ENCODE data around the gene PPP1R12B.
"Not testable (repeated sequence)": the region's sequence is repeated elsewhere in the genome, so short reads cannot be mapped to it uniquely, and the experiment has no call there.

The PPP1R12B gene

GRCh38 chr1:202619505-202619904 is 271.0 kb downstream of the PPP1R12B start:
- no peak overlapping the region for H3K4me3 ChIP-seq (ENCODE audit: low read depth, low read length)

GRCh38 chr1:202620036-202620435 is 271.5 kb downstream of the PPP1R12B start:
- in situ Hi-C loops (cut with HindIII; ENCODE audit: low pct_ligation_motif_present, low sequenced_read_pairs); DNase-seq; H3K27me3 ChIP-seq (replicated peaks); H3K4me3 ChIP-seq (ENCODE audit: low read depth, low read length); H3K27ac ChIP-seq; H3K36me3 ChIP-seq (replicated peaks): not testable (repeated sequence)

More at GRCh38 chr1:202619505-202619904, 271.0 kb downstream of the PPP1R12B start:
- in situ Hi-C loops (cut with HindIII; ENCODE audit: low pct_ligation_motif_present, low sequenced_read_pairs), result no loop called here
- no peak for TF ChIP-seq CTCF (IDR thresholded peaks at IDR 0.05; ENCODE audit: low read depth, low read length, missing control alignments)
- Histone ChIP-seq H3K27ac (no peak overlapping the region), H3K36me3 (replicated peaks) (no peaks in the 10 kb centered on the region), H3K27me3 (replicated peaks) (no peaks in the 10 kb centered on the region)
- DNase-seq, result no peak

GRCh38 chr1:202621446-202621845 is 272.9 kb downstream of the PPP1R12B start:
- in situ Hi-C loops (cut with HindIII; ENCODE audit: low pct_ligation_motif_present, low sequenced_read_pairs), result no loop called here
- no peak overlapping the region for H3K4me3 ChIP-seq (ENCODE audit: low read depth, low read length)
- H3K36me3 ChIP-seq (replicated peaks), result no peaks in the 10 kb centered on the region
- H3K27ac ChIP-seq, result no peak overlapping the region
- DNase-seq, result no peak
- TF ChIP-seq CTCF (IDR thresholded peaks at IDR 0.05; ENCODE audit: low read depth, low read length, missing control alignments), result no peak
- H3K27me3 ChIP-seq (replicated peaks), result no peaks in the 10 kb centered on the region

GRCh38 chr1:202622388-202622787 is 273.9 kb downstream of the PPP1R12B start:
- H3K4me3 ChIP-seq (ENCODE audit: low read depth, low read length), result no peak overlapping the region
- no peaks in the 10 kb centered on the region for H3K36me3 ChIP-seq (replicated peaks)
- in situ Hi-C loops (cut with HindIII; ENCODE audit: low pct_ligation_motif_present, low sequenced_read_pairs), result no loop called here
- no peaks in the 10 kb centered on the region for H3K27me3 ChIP-seq (replicated peaks)
- no peak for TF ChIP-seq CTCF (IDR thresholded peaks at IDR 0.05; ENCODE audit: low read depth, low read length, missing control alignments)
- DNase-seq, result no peak
- no peak overlapping the region for H3K27ac ChIP-seq

GRCh38 chr1:202623075-202623474 is 274.6 kb downstream of the PPP1R12B start:
- no peaks in the 10 kb centered on the region for H3K36me3 ChIP-seq (replicated peaks)
- no peak overlapping the region for H3K4me3 ChIP-seq (ENCODE audit: low read depth, low read length)
- in situ Hi-C loops (cut with HindIII; ENCODE audit: low pct_ligation_motif_present, low sequenced_read_pairs), result no loop called here
- peaks cover 4% of the 10 kb centered on the region for H3K27me3 ChIP-seq (replicated peaks)
- H3K27ac ChIP-seq, result no peak overlapping the region
- no peak for TF ChIP-seq CTCF (IDR thresholded peaks at IDR 0.05; ENCODE audit: low read depth, low read length, missing control alignments)
- peak; percentile 66 for DNase-seq

- H3K27me3 ChIP-seq (replicated peaks); H3K36me3 ChIP-seq (replicated peaks); in situ Hi-C loops (cut with HindIII; ENCODE audit: low pct_ligation_motif_present, low sequenced_read_pairs); DNase-seq; H3K4me3 ChIP-seq (ENCODE audit: low read depth, low read length); H3K27ac ChIP-seq: not testable (repeated sequence)
Observed at GRCh38 chr1:202623476-202623875, 275.0 kb downstream of the PPP1R12B start.

- no peak for DNase-seq
- Histone ChIP-seq H3K36me3 (replicated peaks) (no peaks in the 10 kb centered on the region), H3K27me3 (replicated peaks) (peaks cover 4% of the 10 kb centered on the region), H3K27ac (no peak overlapping the region), H3K4me3 (ENCODE audit: low read depth, low read length) (no peak overlapping the region)
- no peak for TF ChIP-seq CTCF (IDR thresholded peaks at IDR 0.05; ENCODE audit: low read depth, low read length, missing control alignments)
- in situ Hi-C loops (cut with HindIII; ENCODE audit: low pct_ligation_motif_present, low sequenced_read_pairs), result no loop called here
Observed at GRCh38 chr1:202624088-202624780, 275.7 kb downstream of the PPP1R12B start.
